SHP77 (cell line): ENCODE data around the gene RRAGD.

Experiments used
- DNase-seq, 2 experiments: peaks; one replicate each; lab custom pipeline; 2025; lab: John Stamatoyannopoulos, UW

RRAGD gene

GRCh38 chr6:89412071-89413005, at the start of gene RRAGD:
RRAGD (minus strand) TSS chr6:89412273; CDS start chr6:89411993, 280 bp downstream.
- DNase-seq = peak; percentile 64 to 72

GRCh38 chr6:89460713-89461112, 48.6 kb upstream of the RRAGD start:
- DNase-seq = no peak

GRCh38 chr6:89459501-89459900, 47.4 kb upstream of the RRAGD start:
- no peak for DNase-seq

GRCh38 chr6:89458704-89459103, 46.6 kb upstream of the RRAGD start:
- no peak for DNase-seq

GRCh38 chr6:89454300-89454699, 42.2 kb upstream of the RRAGD start:
- DNase-seq = no peak

- DNase-seq = no peak
Observed at GRCh38 chr6:89452281-89452680, 40.2 kb upstream of the RRAGD start.

GRCh38 chr6:89449193-89449592, 37.1 kb upstream of the RRAGD start:
- no peak for DNase-seq

- DNase-seq = no peak
Observed at GRCh38 chr6:89443658-89444057, 31.6 kb upstream of the RRAGD start.

- DNase-seq = no peak
Observed at GRCh38 chr6:89440200-89440599, 28.1 kb upstream of the RRAGD start.

- DNase-seq = no peak
Observed at GRCh38 chr6:89439014-89439413, 26.9 kb upstream of the RRAGD start.

GRCh38 chr6:89438248-89438647, 26.2 kb upstream of the RRAGD start:
- no peak for DNase-seq

GRCh38 chr6:89436226-89436625, 24.2 kb upstream of the RRAGD start:
- DNase-seq = no peak

GRCh38 chr6:89434954-89435353, 22.9 kb upstream of the RRAGD start:
- DNase-seq = no peak

GRCh38 chr6:89434150-89434499, 22.1 kb upstream of the RRAGD start:
- no peak for DNase-seq

- DNase-seq = peak in 1 of 2 experiments; percentile 27
Observed at GRCh38 chr6:89433252-89434149, 21.4 kb upstream of the RRAGD start.

- DNase-seq = peak; percentile 43 to 63
Observed at GRCh38 chr6:89432875-89433251, 20.8 kb upstream of the RRAGD start, which contains the start of gene ANKRD6. ANKRD6 (plus strand) TSS chr6:89433152; CDS start chr6:89566977, 133,825 bp downstream.

- no peak for DNase-seq
Observed at GRCh38 chr6:89430201-89430962, 18.3 kb upstream of the RRAGD start.

- no peak for DNase-seq
Observed at GRCh38 chr6:89416796-89417195, 4.7 kb upstream of the RRAGD start.

- no peak for DNase-seq
Observed at GRCh38 chr6:89415185-89415584, 3.1 kb upstream of the RRAGD start.

GRCh38 chr6:89414215-89414614, 2.1 kb upstream of the RRAGD start:
- no peak for DNase-seq

- DNase-seq = no peak
Observed at GRCh38 chr6:89413006-89413400, 930 bp upstream of the RRAGD start.
